Embryonic facial prominence (tissue), 1 donor: Measurements from ENCODE around the gene RGL4.
"Not testable (repeated sequence)": the region's sequence is repeated elsewhere in the genome, so short reads cannot be mapped to it uniquely, and the experiment has no call there.

Experiments used
- DNase-seq: peaks from one replicate; pipeline ENCODE4 v3.0.0-alpha.2; 2016; ENCODE audit errors: extremely low spot score

RGL4 gene

GRCh38 chr22:23698094-23698493 is 7.3 kb downstream of the RGL4 start:
- no peak for DNase-seq

DNA sequence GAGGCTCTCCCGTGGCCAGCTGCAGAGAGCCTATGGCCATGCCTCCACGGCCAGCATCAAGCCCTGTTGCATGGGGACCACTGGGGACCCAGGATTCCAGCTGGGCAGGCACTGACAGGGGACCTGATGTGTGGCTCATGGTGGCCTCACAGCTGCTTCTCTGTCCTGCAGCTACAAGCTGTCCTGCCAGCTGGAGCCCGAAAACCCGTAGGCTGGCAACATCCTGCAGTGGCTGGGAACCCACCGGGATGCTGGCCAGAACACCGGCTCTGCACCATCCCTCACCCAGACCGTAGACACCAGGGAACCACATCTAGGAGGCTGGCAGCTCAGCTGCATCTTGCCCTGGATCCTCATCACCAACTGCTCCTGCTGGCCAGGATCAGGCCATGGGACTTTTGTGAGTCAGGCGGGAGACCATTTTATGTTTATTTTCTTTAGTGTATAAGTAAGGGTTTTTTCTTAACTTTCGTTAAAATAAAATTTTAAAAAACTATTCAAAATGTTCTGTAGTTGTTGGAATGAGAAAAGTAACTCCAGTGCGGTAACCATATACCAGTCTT is 7.9 kb downstream of the RGL4 start:
- DNase-seq = no peak

DNA sequence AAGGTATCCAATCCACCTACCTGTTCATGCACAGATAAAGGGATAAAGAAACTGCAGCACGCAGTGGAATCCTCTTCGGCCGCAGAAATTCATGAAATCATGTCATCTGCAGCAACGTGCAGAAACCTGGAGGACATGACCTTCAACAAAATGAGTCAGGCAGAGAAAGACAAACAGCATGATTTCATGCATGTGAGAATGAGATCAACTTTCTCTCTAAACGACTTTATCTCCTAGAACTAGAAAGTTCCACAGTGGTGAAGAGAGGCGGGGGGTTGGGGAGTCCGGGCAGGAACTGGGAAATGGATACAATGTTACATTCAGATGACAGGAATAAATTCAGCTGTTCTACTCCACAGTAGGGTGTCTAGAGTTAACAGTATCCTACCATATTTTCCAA is 9.9 kb downstream of the RGL4 start:
- DNase-seq = no peak

DNA sequence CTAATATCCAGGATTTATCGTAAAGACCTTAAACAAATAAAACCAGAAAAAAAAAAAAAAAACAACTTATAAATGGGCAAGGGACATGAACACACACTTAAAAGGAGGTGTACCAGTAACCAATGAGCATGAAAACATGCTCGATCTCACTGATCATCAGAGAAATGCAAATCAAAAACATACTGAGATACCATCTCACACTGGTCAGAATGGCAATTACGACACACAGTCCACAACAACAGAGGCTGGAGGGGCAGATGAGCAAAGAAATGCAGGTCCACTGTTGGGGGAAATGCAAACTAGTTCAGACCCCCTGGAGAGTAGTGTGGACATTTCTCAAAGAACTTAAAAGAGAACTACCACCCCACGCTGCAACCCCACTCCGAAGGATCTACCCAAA is 13.2 kb downstream of the RGL4 start:
- DNase-seq = no peak

GRCh38 chr22:23704829-23705228 is 14.0 kb downstream of the RGL4 start:
- DNase-seq = no peak

DNA sequence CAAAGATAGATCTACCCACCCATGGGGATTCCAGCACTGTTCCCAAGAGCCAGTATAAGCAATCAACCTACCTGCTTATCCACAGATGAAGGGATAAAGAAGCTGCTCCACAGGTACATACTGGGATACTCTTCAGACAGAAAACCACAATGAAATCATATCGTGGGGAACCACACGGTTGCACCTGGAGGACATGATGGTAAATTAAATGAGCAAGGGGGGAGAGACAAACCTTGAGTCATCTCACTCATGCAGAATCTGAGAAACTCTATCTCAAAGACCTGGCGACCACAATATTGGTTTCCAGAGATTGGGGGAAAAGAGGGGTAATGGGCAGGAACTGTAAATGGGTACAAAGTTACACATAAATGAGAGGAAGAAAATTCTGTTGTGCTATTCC is 14.5 kb downstream of the RGL4 start:
- DNase-seq = no peak

DNA sequence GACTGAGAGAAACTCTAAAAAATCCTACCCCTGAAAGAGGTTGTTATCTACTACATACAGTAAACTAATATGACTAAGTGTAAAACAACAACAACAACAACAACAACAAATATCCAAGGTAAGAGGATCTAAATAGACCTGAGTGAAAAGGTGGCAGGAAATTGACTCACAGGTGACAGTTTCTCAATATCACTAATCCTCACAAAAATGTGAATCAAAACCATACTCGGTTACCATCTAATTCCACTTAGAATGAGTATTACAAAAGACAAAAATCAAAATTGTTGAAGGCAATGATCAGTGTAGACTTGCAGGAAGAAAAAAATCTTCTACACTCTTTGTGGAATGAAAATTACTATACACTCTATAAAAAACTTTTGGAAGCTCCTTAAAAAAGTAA is 17.5 kb downstream of the RGL4 start:
- DNase-seq = no peak

DNA sequence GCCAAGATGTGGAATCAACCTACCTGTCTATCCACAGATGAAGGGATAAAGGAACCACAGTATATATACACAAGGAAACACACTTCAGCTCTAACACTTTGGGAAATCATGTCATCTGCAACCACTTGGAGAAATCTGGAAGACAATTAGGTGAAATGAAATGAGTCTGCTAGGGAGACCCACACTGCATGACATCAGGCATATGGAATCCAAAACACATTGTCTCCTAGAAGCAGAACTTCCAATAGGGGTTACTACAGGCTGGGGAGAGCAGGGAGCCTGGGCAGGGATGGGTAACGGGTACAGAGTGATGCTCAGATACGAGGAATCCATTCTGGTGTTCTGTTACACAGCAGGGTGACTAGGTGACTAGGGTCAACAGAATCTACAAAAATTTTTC is 18.3 kb downstream of the RGL4 start:
- no peak for DNase-seq

DNA sequence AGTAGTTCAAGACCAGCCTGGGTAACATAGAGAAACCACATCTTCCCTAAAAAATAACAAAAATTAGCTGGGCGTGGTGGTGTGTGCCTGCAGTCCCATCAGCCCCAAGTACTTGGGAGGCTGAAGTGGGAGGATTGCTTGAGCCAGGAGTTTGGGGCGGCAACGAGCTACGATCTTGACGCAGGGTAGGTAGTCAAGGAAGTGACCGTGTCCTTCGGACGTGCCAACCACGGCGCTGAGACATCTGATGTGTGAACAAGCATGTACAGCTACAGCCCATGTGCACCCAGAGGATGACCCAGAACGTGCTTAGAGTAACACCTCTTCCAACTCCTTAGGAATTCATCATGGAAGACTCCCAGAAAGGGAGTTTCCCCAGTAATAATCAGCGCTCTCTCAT is 21.4 kb downstream of the RGL4 start:
- DNase-seq = no peak

DNA sequence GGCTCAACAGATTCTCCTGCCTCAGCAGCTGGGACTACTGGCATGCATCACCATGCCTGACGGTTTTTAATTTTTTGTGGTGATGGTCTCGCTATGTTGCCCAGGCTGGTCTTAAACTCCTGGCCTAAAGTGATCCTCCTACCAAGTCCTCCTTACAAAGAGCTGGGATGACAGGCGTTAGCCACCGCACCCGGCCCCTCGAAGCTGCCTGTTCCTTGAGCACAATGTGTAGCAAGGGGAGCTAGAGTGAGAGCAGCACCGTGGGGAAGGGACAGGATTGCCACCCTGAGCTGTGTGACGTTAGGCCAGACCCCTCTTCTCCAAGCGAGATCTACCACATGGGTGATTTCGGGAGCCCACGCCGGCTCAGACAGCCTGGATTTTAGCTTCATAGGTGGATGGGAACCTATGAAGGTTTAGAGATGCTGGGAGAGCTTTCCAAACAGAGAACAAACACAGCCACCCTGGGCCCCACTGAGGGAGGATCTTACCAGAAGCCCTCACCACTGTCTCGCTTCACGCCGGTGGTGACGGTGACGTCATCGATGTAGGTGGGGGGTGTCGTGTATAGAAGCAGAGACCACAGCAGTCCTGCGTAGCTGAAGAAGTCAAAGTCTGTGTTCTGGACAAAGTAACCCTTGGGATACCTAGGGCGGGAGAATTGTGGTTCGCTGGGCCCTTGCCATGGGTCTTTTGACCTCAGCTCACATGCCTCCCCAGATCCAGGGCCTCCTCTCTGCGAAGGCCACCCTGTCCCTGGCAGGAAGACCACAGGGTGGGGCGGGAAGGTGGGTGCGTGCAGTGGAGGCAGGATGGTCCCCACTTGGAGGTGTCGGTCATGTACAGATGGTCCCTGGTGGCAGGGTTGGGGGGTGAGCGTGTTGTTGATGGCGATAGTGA is 23.1 kb downstream of the RGL4 start:
- DNase-seq = no peak

DNA sequence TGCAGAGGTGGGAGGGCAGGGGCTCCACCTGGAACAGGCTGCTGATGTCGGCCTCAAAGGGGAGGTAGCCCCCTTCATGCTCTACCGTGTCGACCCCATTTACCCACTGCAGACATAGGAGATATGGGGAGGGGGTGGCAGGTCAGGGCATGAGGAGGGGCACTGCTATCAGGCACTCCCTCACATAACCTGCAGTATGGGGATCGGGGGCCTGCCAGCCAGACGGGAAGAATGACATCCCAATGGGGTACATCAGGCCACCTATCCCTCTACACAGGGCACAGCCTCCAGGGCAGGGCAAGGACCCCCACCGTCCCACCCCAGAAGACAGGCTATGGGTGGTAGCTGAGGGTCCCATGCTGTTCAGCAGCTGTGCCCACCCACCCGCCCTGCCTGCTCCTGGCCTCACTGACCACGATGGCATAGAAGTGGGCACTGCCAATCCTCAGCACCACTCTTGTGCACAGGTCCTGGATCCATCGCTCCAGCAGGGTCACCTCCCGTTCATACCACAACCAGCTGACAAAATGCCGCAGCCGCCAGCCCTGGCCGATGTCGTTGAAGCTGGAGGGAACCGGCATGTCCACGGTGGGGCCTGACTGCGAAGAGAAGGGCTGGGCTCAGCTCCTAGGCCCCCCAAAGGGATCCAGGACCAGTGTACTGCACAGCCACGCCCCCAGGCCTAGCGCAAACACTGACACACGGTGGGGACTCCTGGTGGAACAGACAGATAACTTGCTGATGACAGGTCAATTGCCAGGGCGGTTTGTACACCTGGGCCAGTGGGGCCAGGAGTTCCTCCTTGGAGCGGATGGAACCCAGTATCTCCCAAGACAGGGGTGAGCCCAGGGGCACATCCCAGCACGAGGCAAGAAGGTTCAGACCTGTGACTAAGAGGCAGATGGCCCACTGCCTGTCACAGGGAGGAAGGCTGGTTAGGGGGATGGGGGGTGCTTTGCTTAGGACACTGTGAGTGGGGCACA is 24.1 kb downstream of the RGL4 start:
- no peak for DNase-seq

GRCh38 chr22:23715806-23716375 is 25.1 kb downstream of the RGL4 start:
- DNase-seq = no peak

- peak; percentile 58 for DNase-seq
Measured at GRCh38 chr22:23716811-23717801, 26.3 kb downstream of the RGL4 start.

GRCh38 chr22:23718371-23719165 is 27.8 kb downstream of the RGL4 start:
- no peak for DNase-seq

DNA sequence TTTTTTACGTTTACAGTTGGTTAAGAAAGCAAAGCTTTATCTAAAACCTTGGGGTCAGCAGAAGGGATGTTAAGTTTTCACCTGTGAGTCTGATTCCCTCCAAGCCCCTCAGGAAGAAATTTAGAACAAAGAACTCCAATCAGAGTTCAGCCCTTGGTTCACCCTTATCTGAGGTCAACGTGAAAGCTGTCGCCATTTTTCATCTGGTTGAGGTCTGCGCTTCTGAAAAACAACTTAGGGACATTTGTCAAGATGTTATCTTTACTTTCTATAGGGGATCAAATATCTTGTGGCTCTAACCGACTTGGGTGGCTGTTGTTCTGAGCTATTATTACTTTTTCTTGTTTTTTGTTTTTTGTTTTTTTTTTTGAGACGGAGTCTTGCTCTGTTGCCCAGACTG is 30.0 kb downstream of the RGL4 start:
- no peak for DNase-seq

GRCh38 chr22:23722160-23722559 is 31.3 kb downstream of the RGL4 start:
- DNase-seq = no peak

DNA sequence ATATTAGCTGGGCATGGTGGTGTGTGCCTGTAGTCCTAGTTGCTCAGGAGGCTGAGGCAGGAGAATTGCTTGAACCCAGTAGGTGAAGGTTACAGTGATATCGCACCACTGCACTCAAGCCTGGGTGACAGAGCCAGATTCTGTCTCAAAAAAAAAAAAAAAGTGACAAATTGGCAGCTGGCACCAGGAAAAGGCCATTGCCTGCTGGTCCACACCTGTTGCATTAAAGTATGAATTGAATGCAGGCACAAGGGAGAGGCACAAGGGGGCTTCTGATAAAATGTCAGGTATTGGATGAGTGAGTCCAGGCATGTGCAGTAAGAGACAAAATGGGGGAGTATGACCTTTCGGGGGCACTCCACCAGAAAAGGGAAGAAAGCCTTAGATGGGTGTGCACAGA is 31.9 kb downstream of the RGL4 start:
- DNase-seq = no peak

DNA sequence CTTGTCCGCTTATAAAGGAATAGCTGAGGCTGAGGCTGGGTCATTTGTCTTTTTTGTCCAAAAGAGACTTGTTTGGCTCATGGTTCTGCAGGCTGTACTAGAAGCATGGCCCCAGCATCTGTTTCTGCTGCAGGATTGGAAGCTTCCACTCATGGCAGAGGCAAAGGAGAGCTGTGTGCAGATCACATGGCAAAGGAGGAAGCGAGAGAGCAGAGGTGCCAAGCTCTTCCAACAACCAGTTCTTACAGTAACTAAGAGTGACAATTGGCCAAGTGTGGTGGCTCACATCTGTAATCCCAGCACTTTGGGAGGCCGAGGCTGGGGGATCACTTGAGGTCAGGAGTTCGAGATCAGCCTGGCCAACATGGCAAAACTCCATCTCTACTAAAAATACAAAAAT is 37.3 kb downstream of the RGL4 start:
- DNase-seq = not testable (repeated sequence)

- DNase-seq = no peak
Measured at GRCh38 chr22:23737696-23738095, 46.9 kb downstream of the RGL4 start.
